ENCODE data around the gene AGER.
"Not testable (repeated sequence)": the region's sequence is repeated elsewhere in the genome, so short reads cannot be mapped to it uniquely, and the experiment has no call there.

- TF ChIP-seq CTCF, POLR2A (IDR thresholded peaks at IDR 0.05): not testable (repeated sequence)
Observed at GRCh38 chr6:32211432-32211831, 27.4 kb upstream of the AGER start.
